GM21526 (cell line): ENCODE results near the gene INTS11.
"Not testable (repeated sequence)": the region's sequence is repeated elsewhere in the genome, so short reads cannot be mapped to it uniquely, and the experiment has no call there.

ENCODE experiments used
- ATAC-seq: cut with Tn5 transposase; IDR thresholded peaks from one replicate; pipeline ENCODE4 v1.9.1; 2021; ENCODE audit warnings: moderate library complexity; ENCODE audit not compliant: unreplicated experiment, low FRiP score

INTS11 gene

GRCh38 chr1:1331068-1331965, 6.9 kb upstream of the INTS11 start, which contains the start of gene TAS1R3:
TAS1R3 (plus strand) TSS chr1:1331280; CDS start chr1:1331346, 66 bp downstream.
- ATAC-seq, result no peak

GRCh38 chr1:1330366-1331067, 6.1 kb upstream of the INTS11 start:
- no peak for ATAC-seq

GRCh38 chr1:1329304-1330210, 5.1 kb upstream of the INTS11 start:
- ATAC-seq, result no peak

GRCh38 chr1:1328254-1328653, 3.8 kb upstream of the INTS11 start:
- ATAC-seq, result no peak

GRCh38 chr1:1327291-1327690, 2.8 kb upstream of the INTS11 start:
- ATAC-seq, result no peak

GRCh38 chr1:1326075-1326605, 1.7 kb upstream of the INTS11 start:
- no peak for ATAC-seq

- no peak for ATAC-seq
Observed at GRCh38 chr1:1325288-1326074, 1.0 kb upstream of the INTS11 start.

GRCh38 chr1:1324084-1324523, 356 bp downstream of the INTS11 start:
- ATAC-seq, result no peak

GRCh38 chr1:1322952-1323351, 1.5 kb downstream of the INTS11 start:
- no peak for ATAC-seq

GRCh38 chr1:1322418-1322817, 2.0 kb downstream of the INTS11 start:
- no peak for ATAC-seq

- no peak for ATAC-seq
Observed at GRCh38 chr1:1321477-1321876, 3.0 kb downstream of the INTS11 start.

- ATAC-seq, result no peak
Observed at GRCh38 chr1:1320666-1321448, 3.6 kb downstream of the INTS11 start.

- no peak for ATAC-seq
Observed at GRCh38 chr1:1319646-1319941, 4.9 kb downstream of the INTS11 start.

- no peak for ATAC-seq
Observed at GRCh38 chr1:1318777-1319645, 5.4 kb downstream of the INTS11 start.

- no peak for ATAC-seq
Observed at GRCh38 chr1:1318131-1318652, 6.3 kb downstream of the INTS11 start.

GRCh38 chr1:1317420-1317819, 7.0 kb downstream of the INTS11 start:
- ATAC-seq, result no peak

- ATAC-seq, result not testable (repeated sequence)
Observed at GRCh38 chr1:1316199-1316598, 8.3 kb downstream of the INTS11 start.

- no peak for ATAC-seq
Observed at GRCh38 chr1:1315435-1315954, 9.0 kb downstream of the INTS11 start.
